Anterior cingulate cortex (tissue), 58 donors: ENCODE measurements around the gene FKBP1B.
"Not testable (repeated sequence)": the region's sequence is repeated elsewhere in the genome, so short reads cannot be mapped to it uniquely, and the experiment has no call there.

Source experiments
- DNase-seq, 58 donors: peaks; one replicate each; lab custom pipeline; 2025; lab: John Stamatoyannopoulos, UW

The FKBP1B gene

GRCh38 chr2:24093270-24093669 is 43.7 kb downstream of the FKBP1B start:
- not testable (repeated sequence) for DNase-seq

GRCh38 chr2:24095171-24095677 is 45.7 kb downstream of the FKBP1B start:
- not testable (repeated sequence) for DNase-seq

GRCh38 chr2:24100732-24101131 is 51.2 kb downstream of the FKBP1B start:
- not testable (repeated sequence) for DNase-seq

- no peak for DNase-seq
These were observed 52.5 kb downstream of the FKBP1B start for GRCh38 chr2:24101992-24102391.

DNA sequence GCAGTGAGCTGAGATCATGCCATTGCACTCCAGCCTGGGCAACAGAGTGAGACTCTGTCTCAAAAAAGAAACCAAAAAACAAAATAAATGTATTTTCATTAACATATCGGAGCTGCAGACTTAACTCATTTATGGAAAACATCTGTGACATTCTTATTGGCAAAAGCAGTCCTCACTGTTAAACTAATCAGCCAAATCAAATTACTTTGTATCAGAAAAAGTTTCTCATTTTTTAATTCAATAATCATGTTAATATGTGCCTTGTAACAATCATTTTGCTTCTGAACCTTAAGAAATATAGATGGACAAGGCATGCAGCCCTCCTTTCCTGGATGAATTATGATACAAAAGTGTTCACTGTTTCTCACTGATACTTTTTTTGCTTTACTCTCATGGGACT is 53.1 kb downstream of the FKBP1B start:
- no peak for DNase-seq

DNA sequence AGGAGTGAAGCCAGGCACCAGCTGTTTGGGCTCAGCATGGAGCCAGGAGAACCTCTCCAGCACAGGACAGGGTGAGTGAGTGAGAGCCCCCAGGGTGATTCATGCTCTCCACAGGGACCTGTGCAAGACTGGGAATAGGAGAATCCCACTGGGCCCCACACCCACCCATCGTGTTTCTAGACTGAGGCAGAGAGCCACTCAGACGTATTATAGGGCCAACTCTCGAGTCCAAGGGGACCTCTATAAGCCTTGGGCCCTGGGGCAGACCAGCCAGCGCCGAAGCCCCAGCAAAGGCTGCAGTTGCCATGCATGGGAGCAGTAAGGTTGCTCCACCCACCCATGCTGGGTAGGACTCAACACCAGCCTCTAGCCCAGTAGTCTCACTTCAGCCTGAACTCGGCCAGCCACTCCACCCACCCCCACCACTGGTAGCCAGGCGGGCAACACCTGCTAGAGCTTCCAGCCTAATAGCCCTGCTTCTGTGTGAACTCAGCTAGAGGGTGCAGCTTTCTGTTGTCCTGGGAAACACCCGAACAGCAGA is 54.6 kb downstream of the FKBP1B start:
- DNase-seq, result no peak

- DNase-seq, result no peak
These were observed 55.4 kb downstream of the FKBP1B start for GRCh38 chr2:24104906-24105305.

GRCh38 chr2:24105816-24106215 is 56.3 kb downstream of the FKBP1B start:
- no peak for DNase-seq

DNA sequence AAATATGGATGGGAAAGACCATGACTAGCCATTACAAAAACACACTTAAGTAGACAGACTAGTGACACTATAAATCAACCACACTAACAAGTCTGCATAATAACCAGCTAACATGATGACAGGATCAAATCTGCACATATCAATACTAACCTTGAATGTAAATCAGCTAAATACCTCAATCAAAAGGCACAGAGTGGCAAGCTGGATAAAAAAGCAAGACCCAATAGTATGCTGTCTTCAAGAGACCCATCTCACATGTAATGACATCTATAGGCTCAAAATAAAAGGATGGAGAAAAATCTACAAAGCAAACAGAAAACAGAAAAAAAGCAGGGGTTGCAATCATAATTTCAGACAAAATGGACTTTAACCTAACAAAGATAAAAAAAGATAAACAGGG is 57.2 kb downstream of the FKBP1B start:
- no peak for DNase-seq

GRCh38 chr2:24107336-24107735 is 57.8 kb downstream of the FKBP1B start:
- DNase-seq, result no peak

- not testable (repeated sequence) for DNase-seq
These were observed 59.9 kb downstream of the FKBP1B start for GRCh38 chr2:24109431-24109830.

DNA sequence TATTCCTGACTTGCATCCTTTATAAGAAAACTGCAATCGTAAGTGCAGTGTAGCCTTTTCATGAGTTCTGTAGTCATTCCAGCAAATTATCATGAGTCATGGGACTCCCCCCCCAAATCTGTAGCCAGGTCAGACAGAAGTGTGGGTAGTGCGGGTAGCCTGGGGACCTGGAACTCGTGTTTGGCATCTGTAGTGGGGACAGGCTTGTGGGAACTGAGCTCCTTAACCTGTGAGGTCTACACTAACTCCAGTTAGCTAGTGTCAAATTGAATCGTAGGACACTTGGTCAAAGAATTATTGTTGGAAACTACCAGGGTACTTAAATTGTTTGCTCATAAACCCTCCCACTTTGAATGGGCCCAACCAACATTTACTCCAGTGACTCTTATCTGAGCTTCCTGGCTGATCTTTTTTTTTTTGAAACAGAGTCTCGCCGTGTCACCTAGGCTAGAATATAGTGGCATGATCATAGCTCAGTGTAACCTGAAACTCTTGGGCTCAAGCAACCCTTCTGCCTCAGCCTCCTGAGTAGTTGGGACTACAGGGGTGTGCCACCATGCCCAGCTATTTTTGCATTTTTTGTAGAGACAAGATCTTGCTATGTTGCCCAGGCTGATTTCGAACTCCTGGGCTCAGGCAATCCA is 61.2 kb downstream of the FKBP1B start:
- DNase-seq, result no peak

- no peak for DNase-seq
These were observed 61.9 kb downstream of the FKBP1B start for GRCh38 chr2:24111407-24111901.
